NCI-H2171 (cell line): ENCODE results near the gene DNAAF5.
A peak's percentile ranks its signal among the peaks of the same experiment; 100 is the strongest.

Experiments used
- DNase-seq: peaks from one replicate; lab custom pipeline; 2025; lab: John Stamatoyannopoulos, UW

Gene DNAAF5

GRCh38 chr7:834277-834676 lies 107.8 kb downstream of the DNAAF5 start:
- no peak for DNase-seq

- DNase-seq, result no peak
Observed at GRCh38 chr7:835021-835420, 108.5 kb downstream of the DNAAF5 start.

- DNase-seq, result peak; percentile 49
Observed at GRCh38 chr7:835485-836401, 109.2 kb downstream of the DNAAF5 start.
